Calu3 (cell line): Measurements from ENCODE around the gene ZFPM1. TPM values are rescaled to one million over a fixed set of nuclear protein-coding genes. Genes with fewer than 3 reads are reported as not detected.

Source experiments
- BruUV-seq: library from RNA; stranded (reverse); fragments of 400-500 nt; replicated peaks from 2 replicates; lab custom pipeline; 2021; lab: Mats Ljungman, UMichigan
- CTCF ChIA-PET: fragments of 300-600 bp; sonication (Branson Sonifier 250); formaldehyde crosslinking; loops from one replicate; lab custom pipeline; 2022; ENCODE audit warnings: antibody characterized with exemption; lab: Charles Lee
- DNase-seq: peaks from one replicate; pipeline ENCODE4 v3.0.0; 2022
- H3K27ac Mint-ChIP-seq: one replicate; pipeline ENCODE4 v1.8.0; 2022; ENCODE audit warnings: mixed read lengths; ENCODE audit not compliant: unreplicated experiment
- H3K27me3 Mint-ChIP-seq: one replicate; pipeline ENCODE4 v1.8.0; 2022; ENCODE audit warnings: mixed read lengths; ENCODE audit not compliant: unreplicated experiment
- H3K36me3 Mint-ChIP-seq: one replicate; pipeline ENCODE4 v1.8.0; 2022; ENCODE audit warnings: mild to moderate bottlenecking, moderate library complexity, mixed read lengths; ENCODE audit not compliant: insufficient read depth, unreplicated experiment
- H3K4me1 Mint-ChIP-seq: one replicate; pipeline ENCODE4 v1.8.0; 2022; ENCODE audit warnings: mild to moderate bottlenecking, low read depth, mixed read lengths; ENCODE audit not compliant: unreplicated experiment
- H3K4me3 Mint-ChIP-seq: one replicate; pipeline ENCODE4 v1.8.0; 2022; ENCODE audit warnings: mild to moderate bottlenecking, low read depth, moderate library complexity, mixed read lengths; ENCODE audit not compliant: unreplicated experiment
- H3K9me3 Mint-ChIP-seq: one replicate; pipeline ENCODE4 v1.8.0; 2022; ENCODE audit warnings: low read depth, mixed read lengths; ENCODE audit not compliant: unreplicated experiment
- CTCF ChIP-seq: fragments of 200-600 bp; IDR thresholded peaks from one replicate; pipeline ENCODE4 v1.8.0; 2022; ENCODE audit warnings: antibody characterized with exemption; ENCODE audit not compliant: unreplicated experiment
- intact Hi-C: fragments of 100-400 bp; cut with micrococcal nuclease; formaldehyde crosslinking; loops from one replicate; pipeline ENCODE4 v1.10.0; 2022; ENCODE audit not compliant: unreplicated experiment
- total RNA-seq: library from RNA; stranded (reverse); gene quantifications from 2 replicates; pipeline ENCODE4 v1.2.3, GENCODE V29; 2022

The ZFPM1 gene
- total RNA-seq, 1 experiment from 2014 or later, result 3.1 TPM

- CTCF ChIA-PET, result interaction anchor here (1.5 kb wide), 1 partner anchor 22 kb away, joined by 5 read pairs; no protein-coding TSS in a partner anchor
- H3K4me1 Mint-ChIP-seq, result no peaks in the 10 kb centered on the region
- intact Hi-C loops, result no loop called here
Measured at GRCh38 chr16:88539261-88539651, 86.2 kb downstream of the ZFPM1 start.

GRCh38 chr16:88539652-88540345, 86.7 kb downstream of the ZFPM1 start:
- Mint-ChIP-seq H3K27me3 (peaks cover 79% of the 10 kb centered on the region), H3K36me3 (no peaks in the 10 kb centered on the region), H3K4me1 (no peaks in the 10 kb centered on the region), H3K4me3 (no peak overlapping the region), H3K9me3 (peaks cover 4% of the 10 kb centered on the region), H3K27ac (no peak overlapping the region)
- no peak for TF ChIP-seq CTCF
- CTCF ChIA-PET, result interaction anchor here (1.5 kb wide), 1 partner anchor 21 kb away, joined by 5 read pairs; no protein-coding TSS in a partner anchor
- intact Hi-C loops, result no loop called here
- BruUV-seq, result no TSS peak
- no peak for DNase-seq

More at GRCh38 chr16:88539261-88539651, 86.2 kb downstream of the ZFPM1 start:
- no peak overlapping the region for H3K27ac Mint-ChIP-seq
- no peaks in the 10 kb centered on the region for H3K36me3 Mint-ChIP-seq
- no peak for DNase-seq
- BruUV-seq, result no TSS peak
- peaks cover 4% of the 10 kb centered on the region for H3K9me3 Mint-ChIP-seq
- H3K27me3 Mint-ChIP-seq, result peaks cover 79% of the 10 kb centered on the region
- H3K4me3 Mint-ChIP-seq, result no peak overlapping the region
- TF ChIP-seq CTCF, result no peak

- DNase-seq, result no peak
- BruUV-seq, result no TSS peak
- H3K4me1 Mint-ChIP-seq, result no peaks in the 10 kb centered on the region
- H3K36me3 Mint-ChIP-seq, result no peaks in the 10 kb centered on the region
- H3K9me3 Mint-ChIP-seq, result peaks cover 4% of the 10 kb centered on the region
- CTCF ChIA-PET, result interaction anchor here (1.0 to 1.5 kb wide), 2 partner anchors 20 to 748 kb away, joined by 4 to 5 read pairs; no protein-coding TSS in a partner anchor
- H3K27ac Mint-ChIP-seq, result no peak overlapping the region
- H3K27me3 Mint-ChIP-seq, result peaks cover 86% of the 10 kb centered on the region
- no peak for TF ChIP-seq CTCF
- intact Hi-C loops, result no loop called here
- no peak overlapping the region for H3K4me3 Mint-ChIP-seq
Measured at GRCh38 chr16:88540346-88540977, 87.4 kb downstream of the ZFPM1 start.

GRCh38 chr16:88541831-88542616, 88.9 kb downstream of the ZFPM1 start:
- DNase-seq, result no peak
- BruUV-seq, result no TSS peak
- Mint-ChIP-seq H3K27me3 (peaks cover 93% of the 10 kb centered on the region), H3K27ac (peak overlapping the region; percentile 56), H3K36me3 (no peaks in the 10 kb centered on the region), H3K4me1 (no peaks in the 10 kb centered on the region), H3K4me3 (no peak overlapping the region), H3K9me3 (peaks cover 4% of the 10 kb centered on the region)
- no peak for TF ChIP-seq CTCF
- CTCF ChIA-PET, result no interaction called here
- intact Hi-C loops, result no loop called here
